K562 (cell line): ENCODE data around the gene UNC45A. TPM values are rescaled to one million over a fixed set of nuclear protein-coding genes. Genes with fewer than 3 reads are reported as not detected.

Source experiments
- ATAC-seq: fragments of 200-7000 bp; cut with Tn5 transposase; 3 replicates; pipeline ENCODE4 v1.9.1; 2020; ENCODE audit warnings: moderate library complexity
- BruUV-seq: library from RNA; stranded (reverse); fragments of 400-500 nt; replicated peaks from 2 replicates; lab custom pipeline; 2021; lab: Mats Ljungman, UMichigan
- CTCF ChIA-PET: fragments of 300-600 bp; formaldehyde crosslinking; extraction: SDS; loops from one replicate; lab custom pipeline; 2021; ENCODE audit warnings: low intra/inter-chr PET ratio; lab: Yijun Ruan, JAX
- POLR2A ChIA-PET: fragments of 300-600, 350-650 bp; sonication (Branson Sonifier 250); formaldehyde crosslinking; extraction: SDS; loops from one replicate; lab custom pipeline; 2021; ENCODE audit warnings: antibody characterized with exemption, inconsistent platforms; lab: Yijun Ruan, JAX
- DNase-seq, 4 experiments: peaks; one replicate each; pipeline versions ENCODE4 v3.0.0 to v3.0.0-alpha.2; 2011 to 2018; ENCODE audit warnings: low spot score in 3 of 4, mixed read lengths in 3 of 4; ENCODE audit errors: extremely low read depth in 1 of 4
- FAIRE-seq: peaks from 2 replicates; lab custom pipeline; 2011; peaks lifted over from hg19 to GRCh38; lab: Jason Lieb, UNC
- H2AFZ ChIP-seq: 2 replicates; pipeline ENCODE4 v1.6.0; 2011; ENCODE audit warnings: low read depth, low read length, control low read depth, inconsistent platforms
- H3K27ac ChIP-seq: fragments of 200-600 bp; 3 replicates; pipeline ENCODE4 v1.8.0; 2011; ENCODE audit warnings: low read depth, mild to moderate bottlenecking, control low read depth, inconsistent platforms, low read length, moderate library complexity, mixed read lengths; ENCODE audit errors: extremely low read depth
- H3K27me3 ChIP-seq, 2 experiments: fragments of 300-600 bp in 1 of 2; 2 replicates in 1 of 2; 3 replicates in 1 of 2; pipeline versions ENCODE4 v1.6.0 to v1.8.0; 2011; ENCODE audit warnings: inconsistent platforms in 2 of 2, low read length in 2 of 2, mild to moderate bottlenecking in 1 of 2, mixed read lengths in 1 of 2, moderate library complexity in 1 of 2; ENCODE audit not compliant: control insufficient read depth in 2 of 2, insufficient read depth in 2 of 2
- H3K36me3 ChIP-seq: fragments of 300-600 bp; 3 replicates; pipeline ENCODE4 v1.8.0; 2011; ENCODE audit warnings: mild to moderate bottlenecking, low read length, inconsistent platforms; ENCODE audit not compliant: control insufficient read depth, insufficient read depth
- H3K4me1 ChIP-seq, 2 experiments: fragments of 200-600 bp in 1 of 2; replicated peaks in 1 of 2; 2 replicates in 1 of 2; 3 replicates in 1 of 2; pipeline versions ENCODE4 v1.5.1 to v1.8.0; 2011; ENCODE audit warnings: inconsistent platforms in 2 of 2, low read length in 2 of 2, mild to moderate bottlenecking in 1 of 2, mixed read lengths in 1 of 2, moderate library complexity in 1 of 2; ENCODE audit not compliant: control insufficient read depth in 2 of 2, insufficient read depth in 2 of 2
- H3K4me2 ChIP-seq: 2 replicates; pipeline ENCODE4 v1.6.1; 2011; ENCODE audit warnings: low read length, control low read depth, inconsistent platforms, mixed read lengths; ENCODE audit not compliant: insufficient read depth
- H3K4me3 ChIP-seq: fragments of 200-600 bp; sonication (generic), shearing (Covaris generic); 2 replicates; pipeline ENCODE4 v1.5.1; 2016; ENCODE audit warnings: control low read depth, inconsistent platforms
- H3K79me2 ChIP-seq: fragments of 200-600 bp; 3 replicates; pipeline ENCODE4 v1.8.0; 2011; ENCODE audit warnings: low read length, inconsistent platforms; ENCODE audit not compliant: control insufficient read depth, insufficient read depth
- H3K9ac ChIP-seq, 2 experiments: 2 replicates each; pipeline versions ENCODE4 v1.6.0 to v1.6.1; 2011; ENCODE audit warnings: low read depth in 2 of 2, low read length in 2 of 2, control low read depth in 1 of 2, inconsistent platforms in 1 of 2, mild to moderate bottlenecking in 1 of 2, mixed read lengths in 1 of 2; ENCODE audit not compliant: insufficient read depth in 1 of 2
- H3K9me1 ChIP-seq: one replicate; pipeline ENCODE4 v1.6.0; 2011; ENCODE audit warnings: inconsistent platforms, mild to moderate bottlenecking, low read length, moderate library complexity; ENCODE audit not compliant: control insufficient read depth, insufficient read depth
- H3K9me3 ChIP-seq: replicated peaks from 2 replicates; pipeline ENCODE4 v1.5.1; 2011; ENCODE audit warnings: low read depth, low read length, inconsistent platforms; ENCODE audit not compliant: control insufficient read depth, insufficient read depth
- H4K20me1 ChIP-seq: replicated peaks from 2 replicates; pipeline ENCODE4 v1.6.1; 2011; ENCODE audit warnings: low read length, inconsistent platforms, mixed read lengths; ENCODE audit not compliant: control insufficient read depth, insufficient read depth
- ATF2 ChIP-seq: sonication (generic); formaldehyde crosslinking; IDR thresholded peaks from 2 replicates; pipeline ENCODE4 v1.8.1; 2022; ENCODE audit warnings: missing genetic modification reagents
- E2F6 ChIP-seq, 2 experiments: IDR thresholded peaks; 2 replicates each; pipeline ENCODE4 v1.6.1; 2011; ENCODE audit warnings: borderline replicate concordance in 1 of 2, control low read depth in 1 of 2, low read depth in 1 of 2, low read length in 1 of 2, mild to moderate bottlenecking in 1 of 2, mixed read lengths in 1 of 2, moderate library complexity in 1 of 2; ENCODE audit not compliant: insufficient read depth in 1 of 2, insufficient read length in 1 of 2, poor library complexity in 1 of 2, severe bottlenecking in 1 of 2; ENCODE audit errors: extremely low read depth in 1 of 2
- ESRRA ChIP-seq: fragments of 450-650 bp; IDR thresholded peaks from 2 replicates; pipeline ENCODE4 v1.6.1; 2014; ENCODE audit warnings: low read depth, mild to moderate bottlenecking, moderate library complexity, borderline replicate concordance
- FIP1L1 ChIP-seq: fragments of 200-400 bp; formaldehyde crosslinking; IDR thresholded peaks from 2 replicates; pipeline ENCODE4 v1.6.1; 2018; ENCODE audit warnings: mild to moderate bottlenecking, low read depth, low read length; ENCODE audit not compliant: poor library complexity, severe bottlenecking
- IRF2 ChIP-seq: sonication (generic); formaldehyde crosslinking; IDR thresholded peaks from 2 replicates; pipeline ENCODE4 v1.8.1; 2022; ENCODE audit warnings: mild to moderate bottlenecking, missing genetic modification reagents
- MAFG ChIP-seq: fragments of 450-650 bp; conservative IDR thresholded peaks from 2 replicates; pipeline ENCODE4 v1.6.1; 2016; ENCODE audit warnings: missing genetic modification characterization, missing compliant biosample characterization
- MIER1 ChIP-seq: fragments of 450-650 bp; IDR thresholded peaks from 2 replicates; pipeline ENCODE4 v1.6.1; 2016; ENCODE audit warnings: antibody characterized with exemption, mild to moderate bottlenecking, low read depth
- POLR2AphosphoS2 ChIP-seq: IDR thresholded peaks from 2 replicates; pipeline ENCODE4 v1.6.1; 2012; ENCODE audit warnings: low read length, improper control_type of control experiment
- POLR2AphosphoS5 ChIP-seq: IDR thresholded peaks from 2 replicates; pipeline ENCODE4 v1.6.1; 2011; ENCODE audit warnings: mild to moderate bottlenecking, low read depth, low read length, moderate library complexity; ENCODE audit not compliant: control insufficient read depth, insufficient read depth
- SUPT5H ChIP-seq: fragments of 450-650 bp; IDR thresholded peaks from 2 replicates; pipeline ENCODE4 v1.6.1; 2016
- ZNF407 ChIP-seq: fragments of 450-650 bp; IDR thresholded peaks from 2 replicates; pipeline ENCODE4 v1.6.1; 2016; ENCODE audit warnings: low read depth
- WGBS: fragments of 100-300 bp; shearing (Covaris generic); methylation state at CpG from one replicate; pipeline ENCODE4 v1.1.6; 2016; ENCODE audit warnings: low coverage, mixed read lengths; ENCODE audit not compliant: insufficient coverage; ENCODE audit errors: missing lambda C conversion rate; 5-methylcytosine and 5-hydroxymethylcytosine counted together
- in situ Hi-C: fragments of 300-500 bp; cut with MboI; formaldehyde crosslinking; loops from 4 replicates; pipeline ENCODE4 v1.15.0; 2018; ENCODE audit warnings: inconsistent platforms, mixed read lengths
- intact Hi-C: fragments of 100-400 bp; cut with micrococcal nuclease; formaldehyde crosslinking; loops from 2 replicates; pipeline ENCODE4 v1.14.2; 2022
- polyA plus RNA-seq, 8 experiments: library from polyadenylated mRNA; depleted of rRNA in 4 of 8; stranded (reverse) in 5 of 8; unstranded in 3 of 8; fragments of >200 nt; fragmentation: Nextera tagmentation in 2 of 8; fragmentation: Illumina TruSeq in 1 of 8; extraction: Ambion mirVana in 2 of 8; extraction: Trizol in 1 of 8; gene quantifications; 2 replicates each; pipeline versions ENCODE4 v1.2.1 to v1.2.3, GENCODE V29; 2011 to 2014; ENCODE audit warnings: inconsistent platforms in 1 of 8, missing spikeins in 1 of 8
- total RNA-seq, 7 experiments: library from RNA; depleted of rRNA in 6 of 7; stranded (reverse); fragments of >200 nt in 6 of 7; fragmentation: Illumina TruSeq in 2 of 7; extraction: Trizol in 2 of 7; gene quantifications; 2 replicates each; pipeline versions ENCODE4 v1.2.1 to v1.2.3, GENCODE V29; 2011 to 2021; ENCODE audit warnings: low replicate concordance in 1 of 7

UNC45A gene
- total and polyA plus RNA-seq, 9 of the 15 experiments (the other 6 are each of a cell fraction or from before 2014, with no cell fraction given) = 22.4 to 79.3 (median 43.7) TPM

- in situ Hi-C loops (no loop called here), intact Hi-C loops (no loop called here)
- Histone ChIP-seq H2AFZ (no peak overlapping the region), H3K4me1 (no peaks in the 10 kb centered on the region; a peak in 1 of 5 replicates), H3K27me3 (no peaks in the 10 kb centered on the region), H3K9me3 (no peaks in the 10 kb centered on the region; the same call in 1 of the 2 replicates), H4K20me1 (peaks cover 7% of the 10 kb centered on the region; the same call in 1 of the 2 replicates), H3K36me3 (peaks cover 97% of the 10 kb centered on the region), H3K9me1 (peaks cover 2% of the 10 kb centered on the region), H3K4me3 (no peak overlapping the region), H3K9ac (no peak overlapping the region), H3K79me2 (peaks cover 13% of the 10 kb centered on the region; the same call in 2 of the 3 replicates), H3K4me2 (no peak overlapping the region), H3K27ac (no peak overlapping the region)
- ATAC-seq = no peak; the same call in 2 of the 3 replicates
- FAIRE-seq = no peak
- ChIA-PET CTCF (no interaction called here), POLR2A (interaction anchor here (0.6 to 6.7 kb wide), 8 partner anchors 9 to 69 kb away, joined by 3 to 65 read pairs (median 3); partner anchors contain the start of genes RCCD1 and UNC45A)
- no peak for DNase-seq
- WGBS = 85% methylated on average over 9 of the region's 9 CpGs
- BruUV-seq = TSS peak; percentile 37
- no peak for TF ChIP-seq ESRRA
- no peak for TF ChIP-seq MAFG (tag)
- no peak; the same call in 1 of the 2 replicates for TF ChIP-seq POLR2AphosphoS5
- TF ChIP-seq POLR2AphosphoS2 = 0 out of 2 replicates have a peak, but pooled peaks have one; percentile 21
- TF ChIP-seq ZNF407 = no peak
- no peak for TF ChIP-seq FIP1L1
- TF ChIP-seq MIER1 = no peak
- TF ChIP-seq SUPT5H = peak; percentile 45; the same call in 1 of the 2 replicates
- 0 out of 2 replicates have a peak, but pooled peaks have one; percentile 42 for TF ChIP-seq IRF2 (CRISPR knock-in tag)
- TF ChIP-seq ATF2 (CRISPR knock-in tag) = no peak
- TF ChIP-seq E2F6 (IDR thresholded peaks at IDR 0.05; ENCODE audit: borderline replicate concordance in 1 of 2, extremely low read depth in 1 of 2, insufficient read depth in 1 of 2, insufficient read length in 1 of 2, low read depth in 1 of 2, low read length in 1 of 2, poor library complexity in 1 of 2, severe bottlenecking in 1 of 2) = no peak
Observed at GRCh38 chr15:90966262-90966661, 31.2 kb downstream of the UNC45A start.
